ENCODE measurements around the gene DNPEP.

DNA sequence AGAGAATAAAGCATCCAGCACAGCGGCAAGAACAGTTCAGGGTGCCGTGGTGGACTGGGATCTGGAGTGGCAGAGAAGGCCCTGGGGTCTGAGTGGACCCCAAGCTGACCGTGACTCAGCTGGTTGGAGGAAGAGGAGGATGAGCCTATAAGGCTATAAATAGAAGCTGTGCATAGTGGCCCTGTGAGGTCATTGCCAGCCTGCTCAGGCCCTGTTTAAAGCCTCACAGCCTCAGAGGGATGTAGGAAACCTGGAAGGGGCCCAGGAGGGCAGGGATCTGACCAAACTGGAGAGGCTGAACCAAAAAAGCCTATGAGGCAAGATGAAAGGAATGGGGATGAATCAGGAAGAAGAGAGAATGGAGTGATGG is 19.1 kb upstream of the DNPEP start:
- TF ChIP-seq ZNF830 (tag by site-specific recombination; IDR thresholded peaks at IDR 0.05; ENCODE audit: low read depth) (no peak), ZNF146 (tag by site-specific recombination; IDR thresholded peaks at IDR 0.05) (no peak)
- TF ChIP-seq, protein P1, sequence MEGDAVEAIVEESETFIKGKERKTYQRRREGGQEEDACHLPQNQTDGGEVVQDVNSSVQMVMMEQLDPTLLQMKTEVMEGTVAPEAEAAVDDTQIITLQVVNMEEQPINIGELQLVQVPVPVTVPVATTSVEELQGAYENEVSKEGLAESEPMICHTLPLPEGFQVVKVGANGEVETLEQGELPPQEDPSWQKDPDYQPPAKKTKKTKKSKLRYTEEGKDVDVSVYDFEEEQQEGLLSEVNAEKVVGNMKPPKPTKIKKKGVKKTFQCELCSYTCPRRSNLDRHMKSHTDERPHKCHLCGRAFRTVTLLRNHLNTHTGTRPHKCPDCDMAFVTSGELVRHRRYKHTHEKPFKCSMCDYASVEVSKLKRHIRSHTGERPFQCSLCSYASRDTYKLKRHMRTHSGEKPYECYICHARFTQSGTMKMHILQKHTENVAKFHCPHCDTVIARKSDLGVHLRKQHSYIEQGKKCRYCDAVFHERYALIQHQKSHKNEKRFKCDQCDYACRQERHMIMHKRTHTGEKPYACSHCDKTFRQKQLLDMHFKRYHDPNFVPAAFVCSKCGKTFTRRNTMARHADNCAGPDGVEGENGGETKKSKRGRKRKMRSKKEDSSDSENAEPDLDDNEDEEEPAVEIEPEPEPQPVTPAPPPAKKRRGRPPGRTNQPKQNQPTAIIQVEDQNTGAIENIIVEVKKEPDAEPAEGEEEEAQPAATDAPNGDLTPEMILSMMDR (tag by site-specific recombination; IDR thresholded peaks at IDR 0.05): no peak
- TF ChIP-seq, protein P2, sequence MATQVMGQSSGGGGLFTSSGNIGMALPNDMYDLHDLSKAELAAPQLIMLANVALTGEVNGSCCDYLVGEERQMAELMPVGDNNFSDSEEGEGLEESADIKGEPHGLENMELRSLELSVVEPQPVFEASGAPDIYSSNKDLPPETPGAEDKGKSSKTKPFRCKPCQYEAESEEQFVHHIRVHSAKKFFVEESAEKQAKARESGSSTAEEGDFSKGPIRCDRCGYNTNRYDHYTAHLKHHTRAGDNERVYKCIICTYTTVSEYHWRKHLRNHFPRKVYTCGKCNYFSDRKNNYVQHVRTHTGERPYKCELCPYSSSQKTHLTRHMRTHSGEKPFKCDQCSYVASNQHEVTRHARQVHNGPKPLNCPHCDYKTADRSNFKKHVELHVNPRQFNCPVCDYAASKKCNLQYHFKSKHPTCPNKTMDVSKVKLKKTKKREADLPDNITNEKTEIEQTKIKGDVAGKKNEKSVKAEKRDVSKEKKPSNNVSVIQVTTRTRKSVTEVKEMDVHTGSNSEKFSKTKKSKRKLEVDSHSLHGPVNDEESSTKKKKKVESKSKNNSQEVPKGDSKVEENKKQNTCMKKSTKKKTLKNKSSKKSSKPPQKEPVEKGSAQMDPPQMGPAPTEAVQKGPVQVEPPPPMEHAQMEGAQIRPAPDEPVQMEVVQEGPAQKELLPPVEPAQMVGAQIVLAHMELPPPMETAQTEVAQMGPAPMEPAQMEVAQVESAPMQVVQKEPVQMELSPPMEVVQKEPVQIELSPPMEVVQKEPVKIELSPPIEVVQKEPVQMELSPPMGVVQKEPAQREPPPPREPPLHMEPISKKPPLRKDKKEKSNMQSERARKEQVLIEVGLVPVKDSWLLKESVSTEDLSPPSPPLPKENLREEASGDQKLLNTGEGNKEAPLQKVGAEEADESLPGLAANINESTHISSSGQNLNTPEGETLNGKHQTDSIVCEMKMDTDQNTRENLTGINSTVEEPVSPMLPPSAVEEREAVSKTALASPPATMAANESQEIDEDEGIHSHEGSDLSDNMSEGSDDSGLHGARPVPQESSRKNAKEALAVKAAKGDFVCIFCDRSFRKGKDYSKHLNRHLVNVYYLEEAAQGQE (tag by site-specific recombination; IDR thresholded peaks at IDR 0.05): no peak
